HG03135 (cell line): ENCODE results near the gene PPM1M.

Experiments used
- ATAC-seq: cut with Tn5 transposase; IDR thresholded peaks from one replicate; pipeline ENCODE4 v1.9.1; 2021; ENCODE audit warnings: mild to moderate bottlenecking, moderate library complexity; ENCODE audit not compliant: unreplicated experiment

The PPM1M gene

GRCh38 chr3:52245322-52246263, at the start of gene PPM1M:
PPM1M (plus strand) TSS chr3:52245759; CDS start chr3:52245825, 66 bp downstream.
- ATAC-seq, result no peak

GRCh38 chr3:52195823-52196331, 49.7 kb upstream of the PPM1M start:
- no peak for ATAC-seq

GRCh38 chr3:52196977-52197376, 48.6 kb upstream of the PPM1M start:
- no peak for ATAC-seq

- ATAC-seq, result no peak
Measured at GRCh38 chr3:52197499-52197841, 48.1 kb upstream of the PPM1M start.

GRCh38 chr3:52197842-52198625, 47.5 kb upstream of the PPM1M start, which contains the start of gene ALAS1:
ALAS1 (plus strand) TSS chr3:52198160; CDS start chr3:52199242, 1,082 bp downstream.
- ATAC-seq, result peak; percentile 83

- no peak for ATAC-seq
Measured at GRCh38 chr3:52198643-52199608, 46.6 kb upstream of the PPM1M start.

- ATAC-seq, result no peak
Measured at GRCh38 chr3:52200981-52201679, 44.4 kb upstream of the PPM1M start.

- no peak for ATAC-seq
Measured at GRCh38 chr3:52202384-52203077, 43.0 kb upstream of the PPM1M start.

GRCh38 chr3:52203701-52204100, 41.9 kb upstream of the PPM1M start:
- no peak for ATAC-seq

- no peak for ATAC-seq
Measured at GRCh38 chr3:52204337-52205073, 41.1 kb upstream of the PPM1M start.

- no peak for ATAC-seq
Measured at GRCh38 chr3:52205727-52206372, 39.7 kb upstream of the PPM1M start.

- no peak for ATAC-seq
Measured at GRCh38 chr3:52208556-52208955, 37.0 kb upstream of the PPM1M start.

- ATAC-seq, result no peak
Measured at GRCh38 chr3:52210037-52210436, 35.5 kb upstream of the PPM1M start.

GRCh38 chr3:52210550-52211046, 35.0 kb upstream of the PPM1M start:
- no peak for ATAC-seq

GRCh38 chr3:52211268-52211891, 34.2 kb upstream of the PPM1M start:
- no peak for ATAC-seq

- no peak for ATAC-seq
Measured at GRCh38 chr3:52213005-52213404, 32.6 kb upstream of the PPM1M start.

- no peak for ATAC-seq
Measured at GRCh38 chr3:52213901-52214300, 31.7 kb upstream of the PPM1M start.
